8988T (cell line): ENCODE measurements around the gene CACNA1C.

Experiments used
- DNase-seq: peaks from one replicate; pipeline ENCODE4 v3.0.0; 2011

CACNA1C gene

DNA sequence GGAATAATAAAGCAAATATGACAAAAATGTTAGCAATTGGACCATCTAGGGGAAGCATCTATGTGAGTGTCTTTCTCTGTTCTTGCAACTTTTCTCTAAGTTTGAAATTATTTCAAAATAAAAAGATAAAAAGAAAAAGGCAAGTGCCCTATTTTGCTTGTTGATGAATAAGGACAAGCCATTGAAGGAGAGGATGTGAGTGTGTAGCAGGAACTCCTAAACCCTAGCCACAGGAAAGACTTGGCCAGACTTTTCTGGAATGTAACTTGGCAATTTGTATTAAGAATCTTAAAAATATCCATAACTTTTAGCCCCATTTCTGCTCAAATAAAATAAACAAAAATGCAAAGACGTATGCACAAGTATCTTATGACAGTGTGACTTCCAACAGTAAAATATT lies 279.4 kb downstream of the CACNA1C start:
- DNase-seq = no peak

DNA sequence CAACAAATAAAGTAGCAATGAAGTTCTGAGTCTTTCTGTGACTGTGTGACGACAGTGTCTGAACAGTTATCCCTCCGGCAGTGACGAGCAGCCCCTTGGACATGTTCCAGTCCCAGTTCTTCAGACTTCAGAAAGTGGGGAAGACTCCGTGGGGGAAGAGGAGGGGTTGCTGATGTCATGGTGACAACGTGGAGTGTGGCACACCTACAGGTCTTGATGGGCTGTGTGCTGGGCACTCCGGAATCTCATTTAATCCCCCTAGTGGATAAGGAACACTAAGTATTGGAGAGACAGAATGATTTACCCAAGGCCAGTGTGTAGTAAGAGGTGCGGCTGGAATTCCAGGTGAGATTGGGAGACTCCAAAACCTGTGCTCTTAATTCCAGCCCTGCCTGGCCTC lies 280.2 kb downstream of the CACNA1C start:
- DNase-seq = no peak

DNA sequence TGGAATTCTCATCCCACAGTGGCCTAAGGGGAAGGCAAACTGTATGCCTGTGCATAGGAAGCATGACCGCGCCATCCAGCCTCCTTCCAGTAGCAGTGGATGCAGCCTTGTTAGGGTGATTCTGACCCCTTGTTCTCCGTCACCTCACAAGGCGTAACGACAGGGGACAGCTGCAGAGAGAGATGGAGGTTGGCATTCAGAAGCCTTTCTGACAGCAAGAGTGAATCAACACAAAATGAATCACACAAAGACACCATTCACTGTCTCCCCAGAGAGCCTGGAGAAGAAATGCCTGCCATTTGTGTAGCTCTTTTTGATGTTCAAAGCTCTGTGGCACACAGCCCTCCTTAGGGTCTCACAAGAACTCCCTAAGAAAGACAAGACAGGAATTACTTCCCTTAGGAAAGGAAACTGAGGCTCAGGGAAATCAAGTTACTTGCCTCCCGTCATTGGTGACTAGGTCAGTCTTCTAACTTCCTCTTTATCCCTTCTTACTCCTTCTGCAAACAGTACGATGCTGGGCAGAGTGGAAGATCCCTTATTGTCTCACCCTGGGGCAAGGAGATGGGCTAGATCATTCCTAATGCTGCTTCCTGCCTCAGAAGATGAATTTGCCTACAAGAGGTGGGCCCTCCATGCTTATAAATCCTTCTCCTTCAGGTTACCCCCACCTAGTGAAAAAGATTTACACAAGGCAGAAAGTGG lies 280.9 kb downstream of the CACNA1C start:
- DNase-seq = no peak

DNA sequence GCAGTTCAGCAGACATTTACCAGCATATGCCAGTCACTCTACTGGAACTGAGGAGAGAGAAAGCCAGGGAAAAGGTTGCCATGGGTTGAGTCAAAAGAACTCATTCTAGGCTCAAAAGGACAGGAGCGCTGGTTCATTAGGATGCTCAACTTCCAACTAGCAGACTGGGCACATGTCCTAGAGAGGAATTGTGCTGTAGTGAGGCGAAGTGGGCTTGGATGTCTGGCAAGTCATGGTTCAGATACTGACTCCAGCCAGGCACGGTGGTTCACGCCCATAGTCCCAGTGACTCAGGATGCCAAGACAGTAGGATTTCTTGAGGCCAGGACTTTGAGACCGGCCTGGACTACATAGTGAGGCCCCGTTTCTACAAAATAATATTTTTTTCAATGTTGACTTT lies 281.5 kb downstream of the CACNA1C start:
- no peak for DNase-seq

DNA sequence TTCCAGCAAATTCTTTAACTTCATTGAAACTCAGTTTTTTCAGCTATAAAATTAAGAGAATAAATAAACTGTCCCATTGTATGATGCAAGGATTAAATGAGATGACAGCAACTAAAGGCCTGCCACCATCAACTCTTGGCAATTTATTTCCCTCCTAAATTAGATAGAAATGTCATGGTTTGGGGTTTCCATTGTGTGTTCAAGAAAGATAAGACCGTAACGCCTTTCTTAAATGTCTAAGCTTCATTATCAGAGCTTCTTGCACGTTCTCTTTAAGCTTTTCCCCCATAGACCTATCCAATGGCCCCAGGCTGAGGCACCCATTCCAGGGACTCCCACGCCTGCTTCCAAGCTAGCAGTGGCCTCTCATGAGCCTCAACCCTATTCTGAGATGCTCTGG lies 281.9 kb downstream of the CACNA1C start:
- DNase-seq = no peak

- no peak for DNase-seq
Observed at GRCh38 chr12:2335109-2335508, 282.3 kb downstream of the CACNA1C start.

DNA sequence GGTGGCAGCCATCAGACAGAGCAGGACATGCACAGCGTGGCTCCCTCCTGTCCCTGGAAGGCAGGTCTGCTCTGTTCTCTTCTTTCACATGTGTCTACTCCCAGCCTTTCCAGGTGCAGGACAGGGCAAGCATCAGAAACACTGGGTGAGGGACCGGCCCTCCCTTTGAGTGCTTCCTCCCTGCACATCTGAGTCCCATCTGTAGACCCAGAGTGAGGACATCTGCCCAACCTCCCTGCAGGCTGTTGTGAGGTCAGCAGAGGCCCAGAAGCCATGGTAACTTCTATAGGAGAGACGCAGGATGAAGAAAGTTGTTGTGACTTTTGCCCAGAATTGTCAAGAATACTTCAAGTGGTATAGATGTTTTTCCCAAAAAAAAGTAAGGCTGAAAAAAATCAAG lies 282.7 kb downstream of the CACNA1C start:
- DNase-seq = no peak

DNA sequence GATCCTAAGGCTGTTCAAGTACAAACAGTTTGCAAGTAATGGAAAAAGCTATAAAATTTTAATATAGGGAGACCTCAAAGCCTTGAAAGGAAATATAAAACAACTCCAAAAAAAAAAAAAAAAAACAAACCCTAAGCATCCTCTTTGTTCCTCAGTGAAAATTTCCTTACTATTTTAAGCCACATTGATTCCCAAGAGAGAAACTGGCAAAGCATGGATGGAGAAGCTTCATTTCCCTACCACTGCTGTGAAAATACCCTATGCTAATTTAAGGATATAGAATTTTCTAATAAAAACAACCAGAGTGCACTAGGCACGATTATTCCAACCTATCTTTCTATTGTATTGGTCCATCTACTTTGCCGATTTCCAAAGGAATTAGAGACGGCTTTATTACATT lies 283.1 kb downstream of the CACNA1C start:
- no peak for DNase-seq

DNA sequence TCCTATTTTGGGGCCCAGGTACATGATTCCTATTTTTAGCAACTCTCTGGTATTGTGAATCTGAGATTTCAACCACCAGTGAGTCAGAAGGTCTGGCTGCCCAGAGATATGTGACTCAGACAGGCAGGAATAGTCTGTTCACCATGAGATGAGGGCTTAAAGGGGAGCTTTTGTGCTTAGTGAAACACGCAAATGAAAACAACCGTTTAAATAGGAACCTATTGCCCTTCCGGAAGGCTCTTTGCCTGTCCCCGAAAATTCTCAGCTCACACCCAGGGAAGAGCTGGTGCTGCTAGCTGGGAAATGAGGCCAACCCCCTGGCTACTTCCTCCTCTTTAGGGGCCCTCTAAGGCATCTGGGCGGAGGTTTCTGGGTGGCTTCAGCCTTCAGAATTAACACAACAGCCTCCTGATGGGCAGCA lies 283.6 kb downstream of the CACNA1C start:
- DNase-seq = peak; percentile 28

DNA sequence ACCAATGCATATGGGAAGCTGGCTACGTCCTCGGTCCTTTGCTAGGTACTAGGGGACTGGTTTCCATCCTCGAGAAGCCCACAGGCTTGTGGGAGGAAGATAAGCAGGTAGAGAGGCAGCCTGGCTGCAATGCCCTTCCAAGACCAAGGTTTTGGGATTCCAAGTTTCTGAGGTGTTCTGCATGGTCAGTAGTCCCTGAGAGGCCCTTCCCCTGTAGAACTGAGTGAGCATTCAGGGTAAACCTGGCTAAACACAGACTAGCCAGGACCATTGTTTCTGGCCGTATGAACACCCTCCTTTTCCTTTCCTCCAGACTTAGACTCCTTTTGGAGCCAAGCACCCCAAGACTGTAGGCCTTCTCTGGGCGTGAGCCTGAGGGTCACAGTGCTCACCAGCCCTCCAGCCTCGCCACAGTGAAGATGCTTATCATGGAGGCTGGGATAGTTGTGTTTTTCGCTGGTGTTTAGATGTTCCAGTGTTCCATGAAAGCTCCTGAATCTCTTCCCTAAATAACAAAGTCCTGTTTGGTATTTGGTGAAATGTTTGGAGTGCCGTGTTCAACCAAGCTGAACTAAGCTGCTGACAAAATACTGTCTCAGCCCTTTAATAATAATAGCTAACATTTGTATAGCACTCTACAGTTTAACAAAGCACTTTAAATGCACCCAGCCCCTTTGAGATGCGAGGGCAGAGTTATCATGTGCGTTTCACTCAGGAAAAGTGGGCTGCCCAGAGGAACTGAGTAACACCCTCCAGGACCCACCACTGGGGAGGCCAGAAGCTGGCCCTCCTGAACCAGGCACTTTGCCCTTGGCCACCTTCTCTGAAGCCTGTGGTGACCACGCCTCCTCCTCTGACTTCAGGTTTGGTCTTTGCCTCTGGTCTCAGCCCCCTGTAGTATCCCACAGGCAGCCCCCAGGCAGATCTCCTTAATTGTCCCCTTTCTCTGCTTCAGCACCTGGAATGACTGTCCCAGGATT lies 284.5 kb downstream of the CACNA1C start:
- DNase-seq = no peak

DNA sequence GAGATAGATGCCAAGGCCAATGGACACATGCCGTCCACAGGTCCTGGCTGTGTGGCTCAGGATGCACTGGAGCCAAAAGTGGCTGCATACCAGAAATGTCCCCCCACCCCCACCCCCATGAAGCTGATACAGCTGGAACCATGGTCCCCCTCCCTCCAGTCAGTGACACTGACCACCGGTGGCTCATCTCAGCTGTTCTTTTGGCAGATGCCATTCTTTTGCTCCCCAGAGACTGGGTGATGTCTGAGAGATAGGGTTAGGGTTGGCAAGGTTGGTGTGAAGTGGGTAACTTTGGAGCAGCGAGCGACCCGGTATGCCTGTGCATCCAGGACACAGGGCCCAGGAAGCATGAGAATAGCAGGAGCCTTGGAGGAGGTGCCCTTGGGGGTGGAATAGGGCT lies 285.6 kb downstream of the CACNA1C start:
- DNase-seq = no peak

DNA sequence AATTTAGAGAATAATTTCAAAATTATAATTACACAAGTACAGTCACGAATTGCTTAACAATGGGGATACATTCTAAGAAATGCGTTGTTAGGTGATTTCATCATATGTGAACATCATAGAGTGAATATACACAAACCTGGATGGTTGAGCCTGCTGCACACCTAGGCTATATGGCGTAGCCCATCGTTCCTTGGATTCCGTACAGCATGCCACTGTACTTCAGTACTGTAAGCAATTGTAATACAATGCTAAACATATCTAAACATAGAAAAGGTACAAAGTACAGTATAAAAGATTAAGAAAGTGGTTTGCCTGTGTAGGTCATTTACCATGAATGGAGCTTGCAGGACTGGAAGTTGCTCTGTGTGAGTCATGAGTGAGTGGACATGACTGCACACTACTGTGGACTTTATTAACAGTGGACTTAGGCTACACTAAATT lies 286.2 kb downstream of the CACNA1C start:
- DNase-seq = no peak

DNA sequence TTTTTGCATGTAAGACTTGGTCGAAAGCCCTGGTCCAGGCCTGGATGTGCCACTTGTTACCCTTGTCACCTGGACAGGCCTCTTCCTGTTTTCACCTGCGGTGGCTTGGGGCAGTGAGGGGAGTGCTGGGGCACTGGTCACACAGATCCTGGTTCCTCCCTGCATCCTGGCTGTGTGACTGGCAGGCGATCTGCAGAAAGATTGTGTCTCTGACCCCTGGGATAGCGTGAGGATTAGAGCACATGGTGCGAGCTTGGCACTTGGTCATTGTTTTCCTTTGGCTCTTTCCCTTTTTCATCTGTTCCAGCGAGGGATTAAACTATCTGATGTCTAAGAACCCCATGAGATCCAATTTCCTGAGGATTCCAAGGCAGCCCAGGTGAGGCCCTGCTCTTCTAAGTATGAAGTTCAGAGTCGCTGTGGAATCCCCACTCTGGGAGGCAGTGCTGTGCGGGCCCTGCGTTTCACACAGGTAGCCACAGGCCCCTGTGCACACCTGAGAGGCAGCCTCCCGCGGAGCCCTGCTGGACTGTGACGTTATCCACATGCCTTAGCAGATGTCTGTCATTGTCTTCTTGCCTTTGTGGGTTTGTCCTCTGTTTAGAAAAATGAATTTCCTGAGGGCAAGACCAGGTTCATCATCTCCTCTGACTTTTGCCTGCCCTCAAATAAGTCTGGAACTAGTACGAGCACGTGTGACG lies 288.4 kb downstream of the CACNA1C start:
- DNase-seq = no peak

DNA sequence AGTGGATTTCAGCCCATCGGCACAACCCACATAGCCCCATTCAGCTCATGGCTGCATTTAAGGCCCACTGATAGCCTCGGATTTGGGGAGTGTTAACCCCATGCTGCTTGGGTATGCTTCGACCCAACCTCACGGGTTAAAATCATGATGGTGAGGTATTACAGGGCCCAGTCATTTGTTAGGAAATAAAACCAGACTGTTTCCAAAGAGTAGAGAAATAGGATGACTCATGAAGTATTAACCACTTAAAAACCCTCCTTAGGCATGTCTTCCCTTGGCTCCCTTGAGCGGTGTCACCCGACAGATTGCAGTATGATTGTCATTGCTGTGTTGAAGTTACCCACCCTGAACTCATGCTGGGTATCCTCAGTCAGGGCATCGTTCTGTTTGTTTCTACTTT lies 289.1 kb downstream of the CACNA1C start:
- no peak for DNase-seq

- DNase-seq = no peak
Observed at GRCh38 chr12:2343681-2344080, 290.9 kb downstream of the CACNA1C start.

GRCh38 chr12:2344476-2344875 lies 291.7 kb downstream of the CACNA1C start:
- no peak for DNase-seq

DNA sequence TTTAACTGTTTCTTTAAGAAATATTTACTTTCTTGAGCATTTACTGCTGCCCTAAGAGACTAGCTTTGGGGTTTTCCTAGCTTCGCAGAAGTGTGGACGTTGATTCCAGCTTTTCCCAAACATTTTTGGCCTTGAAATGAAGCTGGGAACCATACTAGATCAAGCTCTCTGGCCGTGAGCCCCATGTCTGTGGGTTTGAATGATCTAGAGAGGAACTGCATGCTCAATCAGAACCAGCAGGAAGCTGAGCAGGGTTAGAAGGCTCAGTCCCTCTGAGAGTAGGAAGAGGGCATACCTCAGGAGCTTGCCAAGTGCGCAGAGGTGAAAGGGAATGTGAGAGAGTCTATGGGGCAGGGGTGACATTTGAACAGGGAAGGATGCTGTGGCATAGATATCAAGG lies 292.1 kb downstream of the CACNA1C start:
- DNase-seq = no peak

DNA sequence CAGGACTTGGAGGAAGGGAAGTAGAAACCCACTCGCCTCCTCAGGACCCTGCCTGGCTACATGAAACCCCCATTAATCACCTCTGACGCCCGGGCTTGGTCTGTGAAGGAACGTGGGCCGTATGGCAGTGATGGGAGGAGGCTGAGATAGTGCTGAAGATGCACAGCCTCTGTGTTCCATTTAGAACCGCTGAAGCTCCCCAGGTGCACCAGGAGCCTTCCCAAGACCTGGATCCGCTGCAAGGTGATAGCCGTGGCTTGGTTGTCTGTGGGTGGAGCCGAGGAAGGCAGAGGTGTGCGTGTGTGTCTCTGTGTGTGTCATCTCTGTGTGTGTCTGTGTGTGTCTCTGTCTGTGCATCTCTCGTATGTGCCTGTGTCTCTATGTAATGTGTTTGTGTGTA lies 293.1 kb downstream of the CACNA1C start:
- DNase-seq = no peak

GRCh38 chr12:2346416-2346815 lies 293.6 kb downstream of the CACNA1C start:
- no peak for DNase-seq

DNA sequence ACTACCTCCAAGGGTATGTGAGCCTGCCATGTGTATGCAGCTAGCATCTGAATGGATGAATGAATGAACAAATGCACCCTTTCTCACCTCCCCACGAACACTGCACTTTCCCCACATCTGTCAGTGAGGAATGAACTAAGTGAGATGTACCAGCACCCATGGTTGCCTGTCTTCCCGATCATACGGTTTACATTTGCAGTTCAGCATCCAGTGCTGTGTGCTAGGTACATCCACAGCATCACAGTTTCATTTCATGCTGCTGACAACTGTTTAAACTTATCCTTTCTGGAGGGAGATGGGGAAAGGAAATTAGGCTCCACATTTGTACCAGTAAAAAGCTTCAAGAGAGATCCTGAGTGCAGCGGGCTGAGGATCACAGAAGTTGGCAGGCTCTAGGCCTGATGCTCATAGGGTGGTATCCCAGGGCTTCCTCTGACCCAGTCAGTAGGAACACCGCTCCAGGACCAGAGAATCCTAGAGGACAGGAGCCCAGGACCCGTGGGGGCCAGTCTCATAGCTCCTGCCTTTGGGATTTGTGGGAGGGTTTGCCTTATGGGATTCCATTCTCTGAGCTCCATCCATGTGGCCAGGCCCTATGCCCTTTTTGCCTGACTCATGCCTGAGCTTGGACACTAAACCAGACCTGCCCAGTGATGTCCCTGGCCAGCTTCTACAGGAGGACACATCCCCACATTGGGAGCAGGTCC lies 294.5 kb downstream of the CACNA1C start:
- no peak for DNase-seq

DNA sequence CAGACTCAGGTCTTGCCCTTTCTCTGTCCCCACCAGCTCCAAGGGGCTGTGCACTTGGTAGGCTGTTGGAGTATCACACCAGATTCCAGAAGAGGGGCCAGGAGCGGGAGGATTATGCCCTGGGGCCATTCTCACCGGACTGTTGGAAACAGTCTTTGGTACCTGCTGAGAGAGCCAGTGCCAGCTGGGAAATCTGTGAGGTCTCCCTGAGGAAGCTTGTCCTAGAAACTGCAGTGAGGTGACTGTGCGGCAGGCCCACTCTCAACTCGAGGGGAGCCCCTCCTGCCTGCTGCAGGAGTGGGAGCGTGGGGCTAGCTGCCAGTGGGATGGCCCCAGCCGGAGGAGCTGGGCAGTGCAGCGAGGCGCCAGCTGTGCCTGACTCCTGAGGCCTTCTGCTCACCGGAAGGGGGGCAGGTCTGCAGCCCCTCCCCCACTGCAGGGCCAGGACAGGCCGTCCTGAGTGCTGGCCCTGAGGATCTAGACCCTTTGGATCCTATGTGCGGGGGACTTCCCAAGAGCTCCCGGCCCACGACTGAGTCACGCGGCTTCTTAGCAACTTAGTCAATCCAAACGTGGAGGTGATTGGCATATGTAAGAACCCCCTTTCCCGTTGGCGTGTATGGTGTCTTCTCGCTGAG lies 295.2 kb downstream of the CACNA1C start:
- DNase-seq = no peak

DNA sequence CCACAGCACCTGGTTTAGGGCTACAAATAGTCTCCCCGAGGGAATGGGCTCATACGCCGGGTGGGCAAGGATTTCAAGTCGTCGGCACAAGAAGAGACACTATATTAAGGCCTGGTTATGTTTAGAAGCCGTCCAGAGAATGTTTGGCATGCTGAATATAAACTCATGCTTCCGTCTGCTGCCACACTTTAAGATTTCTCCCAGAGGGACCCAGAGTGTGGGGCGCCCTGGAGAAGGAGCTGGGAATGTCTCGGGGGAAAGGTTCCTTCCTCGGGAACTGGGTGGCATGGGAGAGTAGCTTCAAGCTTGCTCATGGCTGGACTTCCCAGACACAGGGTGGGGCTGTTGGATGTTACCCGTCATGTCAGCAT lies 295.7 kb downstream of the CACNA1C start:
- DNase-seq = no peak
